GM19099 (cell line): ENCODE measurements around the gene AHSP.

Experiments
- POLR2A ChIP-seq: IDR thresholded peaks from 3 replicates; pipeline ENCODE4 v1.6.1; 2011; ENCODE audit warnings: low read depth; ENCODE audit not compliant: insufficient read length; ENCODE audit errors: extremely low read depth

The AHSP gene

GRCh38 chr16:31491778-31492418 lies 35.8 kb upstream of the AHSP start:
- no peak for TF ChIP-seq POLR2A

- TF ChIP-seq POLR2A, result no peak
These were observed 34.1 kb upstream of the AHSP start for GRCh38 chr16:31493506-31494125.

GRCh38 chr16:31496670-31497069 lies 31.0 kb upstream of the AHSP start:
- no peak for TF ChIP-seq POLR2A

GRCh38 chr16:31498493-31498892 lies 29.2 kb upstream of the AHSP start:
- no peak for TF ChIP-seq POLR2A

DNA sequence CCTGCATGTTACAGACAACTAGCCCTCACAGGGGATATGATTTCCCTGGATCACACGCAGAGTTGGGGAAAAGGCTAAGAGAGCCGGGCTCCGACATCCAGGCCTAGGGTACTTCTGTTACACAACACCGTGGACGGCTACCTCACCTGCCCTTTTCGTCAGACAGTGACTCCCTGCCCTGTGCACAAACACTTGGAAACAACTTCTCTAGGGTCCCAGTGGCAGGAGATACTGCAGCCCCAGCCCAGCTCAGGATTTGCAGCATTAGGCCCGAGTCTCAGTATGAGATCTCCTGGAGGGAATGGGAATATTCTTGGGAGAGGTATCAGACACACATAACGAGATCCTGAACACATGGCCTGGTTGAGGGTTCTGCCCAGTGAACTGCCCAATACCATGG lies 27.8 kb upstream of the AHSP start:
- no peak for TF ChIP-seq POLR2A

GRCh38 chr16:31501226-31501965 lies 26.3 kb upstream of the AHSP start:
- TF ChIP-seq POLR2A, result no peak

GRCh38 chr16:31501966-31502348 lies 25.7 kb upstream of the AHSP start:
- no peak for TF ChIP-seq POLR2A

- TF ChIP-seq POLR2A, result no peak
These were observed 24.7 kb upstream of the AHSP start for GRCh38 chr16:31502981-31503380.

DNA sequence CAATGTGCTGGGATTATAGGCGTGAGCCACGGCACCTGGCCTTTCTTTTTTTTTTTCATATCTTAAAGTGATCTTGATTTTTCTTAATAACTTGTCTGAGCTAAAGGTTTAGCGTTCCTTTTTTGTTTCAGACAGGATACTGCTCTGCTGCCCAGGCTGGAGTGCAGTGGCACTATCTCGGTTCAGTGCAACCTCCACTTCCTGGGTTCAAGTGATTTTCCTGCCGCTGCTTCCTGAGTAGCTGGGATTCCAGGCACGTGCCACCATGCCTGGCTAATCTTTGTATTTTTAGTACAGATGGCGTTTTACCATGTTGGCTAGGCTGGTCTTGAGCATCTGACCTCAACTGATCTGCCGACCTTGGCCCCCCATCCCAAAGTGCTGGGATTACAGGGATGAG lies 23.5 kb upstream of the AHSP start:
- TF ChIP-seq POLR2A, result no peak

GRCh38 chr16:31505483-31505882 lies 22.2 kb upstream of the AHSP start:
- TF ChIP-seq POLR2A, result no peak

DNA sequence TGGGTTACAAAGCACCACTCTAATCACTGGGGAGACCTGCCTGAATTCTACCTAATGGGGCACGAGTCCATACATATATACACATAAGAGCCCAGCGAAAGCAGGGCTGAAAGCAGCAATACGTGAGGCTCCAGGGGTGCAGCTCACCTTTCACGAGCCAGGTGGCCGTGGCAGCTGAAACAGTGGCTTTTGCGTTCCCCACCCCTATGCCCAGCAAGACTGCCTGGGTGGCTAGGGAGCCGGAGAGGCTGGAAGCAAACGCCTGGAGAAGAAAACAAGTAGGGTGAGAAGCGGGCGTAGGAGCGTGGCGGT lies 20.1 kb upstream of the AHSP start:
- no peak for TF ChIP-seq POLR2A

DNA sequence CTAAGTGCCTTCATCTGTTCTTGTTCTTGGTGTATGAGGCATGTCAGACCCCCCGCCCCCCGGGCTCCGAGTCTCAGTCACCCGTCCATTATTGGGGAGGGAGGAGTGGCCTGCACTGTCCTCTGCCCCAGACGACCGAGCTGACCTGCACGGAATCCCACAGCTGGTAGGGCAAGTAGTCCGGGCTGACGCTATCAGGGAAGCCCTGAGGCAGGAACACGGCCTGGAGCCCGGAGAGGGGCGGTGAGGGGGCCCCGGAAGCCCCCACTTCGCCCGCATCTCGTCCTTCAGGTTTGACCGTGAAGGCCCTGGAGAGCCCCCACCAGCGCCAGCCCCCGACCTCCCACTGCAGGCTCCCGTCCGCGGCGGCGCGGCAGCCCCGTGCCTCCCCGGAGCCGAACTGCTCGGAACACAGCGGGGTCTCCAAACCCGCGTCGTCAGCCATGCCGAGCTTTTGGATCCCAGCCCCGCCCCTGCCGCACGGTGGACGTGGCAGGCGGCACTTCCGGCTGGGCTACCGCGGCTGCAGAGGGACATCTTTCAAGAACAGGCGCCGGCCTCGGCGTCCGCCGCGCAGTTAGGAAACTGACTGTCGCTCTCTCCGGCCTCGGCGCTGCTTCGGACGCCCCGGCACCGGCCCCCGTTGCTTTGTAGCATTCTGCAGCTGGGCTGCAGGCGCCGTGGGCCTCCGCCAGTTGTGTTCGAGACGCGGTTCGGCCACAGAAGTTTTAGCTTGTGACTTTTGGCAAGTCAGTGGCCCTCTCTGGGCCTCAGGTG lies 19.6 kb upstream of the AHSP start, which contains the start of gene RUSF1:
Gene RUSF1 (minus strand): TSS at position 463 of the 777 bp plus-strand sequence. CDS start 18 bp downstream, at position 445.
- peak; percentile 85 for TF ChIP-seq POLR2A

- no peak for TF ChIP-seq POLR2A
These were observed 18.9 kb upstream of the AHSP start for GRCh38 chr16:31508706-31509195.

- no peak for TF ChIP-seq POLR2A
These were observed 14.6 kb upstream of the AHSP start for GRCh38 chr16:31513126-31513525.

GRCh38 chr16:31513884-31514283 lies 13.8 kb upstream of the AHSP start:
- no peak for TF ChIP-seq POLR2A

DNA sequence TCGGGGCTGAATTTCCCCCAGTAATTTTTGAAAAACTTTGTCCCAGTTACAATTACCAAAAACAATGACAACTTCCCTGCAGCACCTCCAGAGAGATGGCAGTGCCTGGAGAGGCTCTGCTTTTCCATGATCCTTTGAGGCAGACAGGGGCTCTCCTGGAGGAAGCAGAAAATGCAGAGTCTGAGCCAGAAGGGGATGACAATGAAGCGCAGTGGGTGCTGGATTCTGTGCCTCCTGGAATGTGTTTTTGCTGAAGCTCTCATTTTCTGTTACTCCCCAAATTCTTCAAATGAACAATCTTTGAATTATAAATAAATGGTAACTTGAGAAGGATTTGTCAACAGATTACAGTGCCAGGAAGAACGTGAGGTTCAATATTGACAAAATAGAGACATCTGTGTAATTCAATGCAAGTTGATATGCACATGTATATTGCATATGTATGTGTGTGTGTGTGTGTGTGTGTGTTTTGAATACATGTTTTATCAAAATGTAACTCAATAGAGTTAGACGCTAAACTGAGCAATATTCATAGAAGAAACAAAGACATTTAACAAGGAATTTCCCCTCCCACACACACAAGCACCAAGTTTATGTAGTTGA lies 9.8 kb upstream of the AHSP start:
- no peak for TF ChIP-seq POLR2A
